ENCODE results near the gene ADARB2. TPM values are rescaled to one million over a fixed set of nuclear protein-coding genes. Genes with fewer than 3 reads are reported as not detected.

ADARB2 gene
- total RNA-seq, 1 donor from 2014 or later = not detected

DNA sequence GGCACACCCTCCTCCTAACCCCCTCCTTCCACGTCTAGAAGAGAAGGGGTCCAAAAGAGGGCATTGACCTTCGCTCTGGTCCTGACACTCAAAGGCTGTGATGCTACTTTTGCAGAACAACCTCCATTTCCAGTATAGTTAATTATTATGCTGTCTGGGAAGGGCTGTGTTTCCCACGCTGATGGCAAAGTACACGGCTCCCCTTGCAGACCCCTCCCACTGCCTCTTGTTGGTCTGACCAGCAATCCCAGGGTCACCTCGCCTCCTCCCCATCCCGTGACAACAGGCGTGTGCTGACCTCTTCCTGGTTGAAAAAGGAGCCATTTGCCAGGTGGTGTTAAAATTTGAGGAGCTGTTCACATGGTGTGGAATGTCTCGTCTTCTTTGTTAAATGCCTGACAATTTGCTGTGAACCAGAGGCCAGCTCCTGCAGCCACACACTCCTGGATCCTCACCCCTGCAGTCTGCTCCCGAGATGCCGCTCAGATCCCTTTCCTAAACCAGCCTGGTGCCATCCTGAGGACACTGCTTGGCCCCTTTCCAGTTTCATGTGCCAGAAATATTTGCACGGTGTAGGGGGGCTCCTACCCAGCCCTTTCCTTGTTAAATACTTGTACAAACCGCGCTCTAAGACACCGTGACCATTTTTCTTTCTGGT lies 359.5 kb downstream of the ADARB2 start:
- intact Hi-C loops (cut with DNase I) = no loop called here
- H3K4me1 ChIP-seq = no peaks in the 10 kb centered on the region
- TF ChIP-seq, protein P1, sequence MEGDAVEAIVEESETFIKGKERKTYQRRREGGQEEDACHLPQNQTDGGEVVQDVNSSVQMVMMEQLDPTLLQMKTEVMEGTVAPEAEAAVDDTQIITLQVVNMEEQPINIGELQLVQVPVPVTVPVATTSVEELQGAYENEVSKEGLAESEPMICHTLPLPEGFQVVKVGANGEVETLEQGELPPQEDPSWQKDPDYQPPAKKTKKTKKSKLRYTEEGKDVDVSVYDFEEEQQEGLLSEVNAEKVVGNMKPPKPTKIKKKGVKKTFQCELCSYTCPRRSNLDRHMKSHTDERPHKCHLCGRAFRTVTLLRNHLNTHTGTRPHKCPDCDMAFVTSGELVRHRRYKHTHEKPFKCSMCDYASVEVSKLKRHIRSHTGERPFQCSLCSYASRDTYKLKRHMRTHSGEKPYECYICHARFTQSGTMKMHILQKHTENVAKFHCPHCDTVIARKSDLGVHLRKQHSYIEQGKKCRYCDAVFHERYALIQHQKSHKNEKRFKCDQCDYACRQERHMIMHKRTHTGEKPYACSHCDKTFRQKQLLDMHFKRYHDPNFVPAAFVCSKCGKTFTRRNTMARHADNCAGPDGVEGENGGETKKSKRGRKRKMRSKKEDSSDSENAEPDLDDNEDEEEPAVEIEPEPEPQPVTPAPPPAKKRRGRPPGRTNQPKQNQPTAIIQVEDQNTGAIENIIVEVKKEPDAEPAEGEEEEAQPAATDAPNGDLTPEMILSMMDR (IDR thresholded peaks at IDR 0.05) = no peak
- DNase-seq (ENCODE audit: low spot score in 2 of 2) = peak in 1 of 2 donors; percentile 18
- no peak overlapping the region for H3K27ac ChIP-seq
- H3K9me3 ChIP-seq = no peaks in the 10 kb centered on the region
- H3K36me3 ChIP-seq = no peaks in the 10 kb centered on the region
- H3K4me3 ChIP-seq = no peak overlapping the region
- no peaks in the 10 kb centered on the region for H3K27me3 ChIP-seq

DNA sequence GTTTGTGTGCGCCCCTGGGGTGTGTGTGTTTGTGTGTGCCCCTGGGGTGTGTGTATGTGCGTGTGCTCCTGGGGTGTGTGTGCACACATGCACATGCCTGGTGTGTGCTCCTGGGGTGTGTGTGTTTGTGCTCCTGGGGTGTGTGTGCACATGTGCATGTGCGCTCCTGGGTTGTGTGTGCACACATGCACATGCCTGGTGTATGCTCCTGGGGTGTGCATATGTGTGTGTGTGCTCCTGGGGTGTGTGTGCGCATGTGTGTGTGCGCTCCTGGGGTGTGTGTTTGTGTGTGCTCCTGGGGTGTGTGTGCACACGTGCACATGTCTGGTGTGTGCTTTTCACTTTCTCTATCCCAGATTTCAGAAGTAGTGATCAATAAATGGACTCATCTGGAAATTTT lies 360.1 kb downstream of the ADARB2 start:
- Histone ChIP-seq H3K36me3 (no peaks in the 10 kb centered on the region), H3K9me3 (no peaks in the 10 kb centered on the region), H3K27ac (no peak overlapping the region), H3K27me3 (no peaks in the 10 kb centered on the region), H3K4me3 (no peak overlapping the region), H3K4me1 (no peaks in the 10 kb centered on the region)
- peak in 1 of 2 donors; percentile 39 for DNase-seq (ENCODE audit: low spot score in 2 of 2)
- TF ChIP-seq, protein P1 (IDR thresholded peaks at IDR 0.05) = no peak
- intact Hi-C loops (cut with DNase I) = no loop called here

DNA sequence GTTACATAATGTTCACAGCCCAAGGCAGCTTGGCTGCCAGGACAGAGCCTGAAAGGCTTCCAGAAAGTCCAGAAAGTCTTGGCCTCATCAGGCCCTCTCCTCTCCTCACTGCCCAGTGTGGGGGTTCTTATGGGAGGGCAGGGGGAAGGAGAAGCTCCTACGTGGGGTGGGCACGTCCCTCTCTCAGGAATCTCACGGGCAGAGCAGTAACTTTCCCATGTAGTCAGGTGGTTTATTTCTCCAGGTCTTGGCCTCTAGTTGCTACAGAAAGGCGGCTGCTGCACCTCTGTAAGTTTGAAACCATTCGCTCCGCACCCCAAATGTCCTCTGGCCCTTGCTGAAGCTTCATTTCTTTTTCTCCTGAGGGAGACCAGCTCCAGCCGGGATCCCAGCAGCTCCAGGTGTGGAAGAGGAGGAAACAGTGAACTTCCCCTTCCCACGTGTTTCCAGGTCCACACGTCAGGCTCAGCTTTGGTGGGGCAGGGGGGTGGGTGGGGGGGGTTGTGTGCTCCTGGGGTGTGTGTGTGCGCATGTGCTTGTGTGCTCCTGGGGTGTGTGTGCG lies 360.9 kb downstream of the ADARB2 start:
- Histone ChIP-seq H3K9me3 (no peaks in the 10 kb centered on the region), H3K27ac (no peak overlapping the region), H3K4me3 (no peak overlapping the region), H3K36me3 (no peaks in the 10 kb centered on the region), H3K27me3 (no peaks in the 10 kb centered on the region), H3K4me1 (no peaks in the 10 kb centered on the region)
- TF ChIP-seq, protein P1 (IDR thresholded peaks at IDR 0.05) = no peak
- intact Hi-C loops (cut with DNase I) = no loop called here
- peak in 1 of 2 donors; percentile 28 for DNase-seq (ENCODE audit: low spot score in 2 of 2)

DNA sequence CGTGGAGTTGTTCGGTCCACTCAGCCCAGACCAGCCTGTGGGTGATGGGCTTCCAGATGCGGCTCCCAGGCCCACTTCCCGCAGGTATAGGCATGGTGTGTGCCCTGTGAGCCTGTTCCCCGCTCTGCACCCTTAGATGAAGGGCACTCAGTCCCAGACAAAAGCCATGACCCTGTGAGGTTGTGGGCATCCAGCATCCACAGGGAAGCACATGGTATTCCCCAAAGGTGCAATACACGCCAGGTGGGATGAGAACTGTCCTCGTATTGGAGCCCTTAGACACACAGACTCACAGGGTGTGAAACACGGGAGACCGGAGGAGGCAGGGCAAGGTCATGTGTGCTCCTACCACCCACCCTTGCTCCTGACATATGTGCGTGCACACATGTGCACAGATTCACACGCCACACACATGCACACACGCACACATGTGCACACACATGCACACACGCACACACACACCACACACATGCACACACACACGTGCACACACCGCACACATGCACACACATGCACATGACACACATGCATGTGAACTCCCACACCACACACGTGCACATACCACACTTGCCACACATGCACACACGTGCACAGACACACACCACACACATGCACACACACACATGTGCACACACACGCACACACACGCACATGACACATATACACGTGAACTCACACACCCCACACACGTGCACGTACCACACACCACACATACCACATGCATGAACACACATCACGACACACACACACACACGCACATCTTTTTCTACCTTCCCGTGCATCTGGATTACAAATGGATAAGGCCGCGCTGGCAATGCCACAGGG lies 361.8 kb downstream of the ADARB2 start:
- TF ChIP-seq, protein P1 (IDR thresholded peaks at IDR 0.05) = no peak
- intact Hi-C loops (cut with DNase I) = no loop called here
- Histone ChIP-seq H3K4me1 (no peaks in the 10 kb centered on the region), H3K27me3 (no peaks in the 10 kb centered on the region), H3K27ac (no peak overlapping the region), H3K36me3 (no peaks in the 10 kb centered on the region), H3K4me3 (no peak overlapping the region), H3K9me3 (no peaks in the 10 kb centered on the region)
- DNase-seq (ENCODE audit: low spot score in 2 of 2) = peak in 1 of 2 donors; percentile 49

DNA sequence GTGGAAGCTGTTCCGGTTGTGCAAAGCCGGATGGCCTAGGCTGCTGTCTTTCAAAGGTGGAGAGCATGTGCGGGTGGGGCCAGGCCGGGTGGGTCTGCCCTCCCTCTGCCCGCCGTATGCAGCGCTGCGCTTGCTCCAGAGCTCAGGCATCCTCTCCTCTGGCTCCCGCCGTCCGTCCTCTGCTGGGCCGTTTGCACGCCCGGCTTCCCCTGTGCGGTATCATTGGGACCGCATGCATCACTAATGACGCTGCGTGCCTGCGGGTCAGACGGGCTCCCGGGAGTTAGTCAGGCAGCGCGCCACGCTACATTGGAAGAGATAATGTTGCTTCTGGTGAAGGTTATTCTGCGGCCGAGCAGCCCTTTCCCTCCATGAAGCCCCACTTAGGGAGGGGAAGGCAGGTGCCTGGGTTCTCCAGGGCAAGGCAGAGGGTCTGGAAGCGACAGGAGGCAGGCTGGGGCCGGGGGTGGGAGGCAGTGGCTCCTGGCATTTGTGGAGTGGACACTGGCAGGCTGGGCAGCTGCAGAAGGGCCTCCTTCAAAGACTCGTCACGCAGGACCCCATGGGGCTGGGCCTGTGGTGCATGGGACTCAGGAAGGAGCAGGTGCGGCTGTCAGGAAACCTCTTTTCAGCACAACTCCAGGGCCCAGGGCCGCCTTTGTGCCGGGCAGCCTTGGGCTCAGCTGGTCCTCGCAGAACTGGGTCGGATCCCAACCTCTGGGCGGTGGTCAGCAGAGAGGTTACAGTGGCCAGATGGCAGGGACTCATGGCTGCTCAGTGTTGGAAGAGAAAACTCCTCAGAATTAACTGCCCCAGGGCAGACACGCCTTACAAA lies 362.6 kb downstream of the ADARB2 start:
- Histone ChIP-seq H3K4me1 (no peaks in the 10 kb centered on the region), H3K9me3 (no peaks in the 10 kb centered on the region), H3K4me3 (no peak overlapping the region), H3K27ac (no peak overlapping the region), H3K27me3 (no peaks in the 10 kb centered on the region), H3K36me3 (no peaks in the 10 kb centered on the region)
- TF ChIP-seq, protein P1 (IDR thresholded peaks at IDR 0.05) = no peak
- intact Hi-C loops (cut with DNase I) = no loop called here
- DNase-seq (ENCODE audit: low spot score in 2 of 2) = peak in 1 of 2 donors; percentile 51

Measured in ascending aorta (tissue), 2 donors.